ENCODE results near the gene PPP1R12B.
"Not testable (repeated sequence)": the region's sequence is repeated elsewhere in the genome, so short reads cannot be mapped to it uniquely, and the experiment has no call there.

PPP1R12B gene

GRCh38 chr1:202546796-202547195 is 198.3 kb downstream of the PPP1R12B start:
- H3K79me2 ChIP-seq (ENCODE audit: control insufficient read depth, low read length); H3K9me2 ChIP-seq (replicated peaks; ENCODE audit: control insufficient read depth, low read length); H4K20me1 ChIP-seq (ENCODE audit: control insufficient read depth, insufficient read depth, low read depth, low read length); H3K27me3 ChIP-seq (ENCODE audit: control insufficient read depth, low read length); H3K4me3 ChIP-seq (ENCODE audit: low read length); H3K4me2 ChIP-seq (ENCODE audit: low read length); H3K4me1 ChIP-seq (ENCODE audit: control insufficient read depth, low read length); H3F3A ChIP-seq (ENCODE audit: control insufficient read depth, insufficient read depth); H3K36me3 ChIP-seq (ENCODE audit: control insufficient read depth, low read length); H3K9me3 ChIP-seq (ENCODE audit: control insufficient read depth, insufficient read depth, low read length); H3K27ac ChIP-seq (ENCODE audit: low read depth, low read length): not testable (repeated sequence)

DNA sequence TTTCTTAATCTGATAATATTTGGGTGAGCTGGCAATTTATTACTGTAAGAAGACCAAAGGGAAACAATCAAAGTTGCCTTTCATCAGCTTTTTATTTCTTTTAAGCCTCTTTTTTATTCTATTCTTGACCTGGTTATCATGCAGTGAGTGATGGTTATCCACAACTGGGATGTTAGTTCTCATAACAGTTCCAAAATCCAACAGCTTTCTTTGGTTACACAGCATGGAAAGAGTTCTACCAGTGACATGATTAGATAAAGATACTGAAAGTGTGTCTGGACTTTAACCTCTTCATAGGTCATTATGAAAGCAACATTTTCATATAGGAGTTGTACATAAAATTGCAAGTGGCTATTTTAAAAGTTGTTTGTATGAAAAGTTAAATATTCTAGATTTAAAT is 198.7 kb downstream of the PPP1R12B start:
- Histone ChIP-seq H3K79me2 (ENCODE audit: control insufficient read depth, low read length) (no peaks in the 10 kb centered on the region), H3K4me1 (ENCODE audit: control insufficient read depth, low read length) (no peaks in the 10 kb centered on the region), H3K36me3 (ENCODE audit: control insufficient read depth, low read length) (no peaks in the 10 kb centered on the region), H3K9me3 (ENCODE audit: control insufficient read depth, insufficient read depth, low read length) (no peaks in the 10 kb centered on the region), H3F3A (ENCODE audit: control insufficient read depth, insufficient read depth) (no peaks in the 10 kb centered on the region), H4K20me1 (ENCODE audit: control insufficient read depth, insufficient read depth, low read depth, low read length) (no peaks in the 10 kb centered on the region), H3K4me2 (ENCODE audit: low read length) (no peak overlapping the region), H3K4me3 (ENCODE audit: low read length) (no peak overlapping the region), H3K27ac (ENCODE audit: low read depth, low read length) (no peak overlapping the region), H3K27me3 (ENCODE audit: control insufficient read depth, low read length) (no peaks in the 10 kb centered on the region), H3K9me2 (replicated peaks; ENCODE audit: control insufficient read depth, low read length) (no peaks in the 10 kb centered on the region)
- TF ChIP-seq, protein P1, sequence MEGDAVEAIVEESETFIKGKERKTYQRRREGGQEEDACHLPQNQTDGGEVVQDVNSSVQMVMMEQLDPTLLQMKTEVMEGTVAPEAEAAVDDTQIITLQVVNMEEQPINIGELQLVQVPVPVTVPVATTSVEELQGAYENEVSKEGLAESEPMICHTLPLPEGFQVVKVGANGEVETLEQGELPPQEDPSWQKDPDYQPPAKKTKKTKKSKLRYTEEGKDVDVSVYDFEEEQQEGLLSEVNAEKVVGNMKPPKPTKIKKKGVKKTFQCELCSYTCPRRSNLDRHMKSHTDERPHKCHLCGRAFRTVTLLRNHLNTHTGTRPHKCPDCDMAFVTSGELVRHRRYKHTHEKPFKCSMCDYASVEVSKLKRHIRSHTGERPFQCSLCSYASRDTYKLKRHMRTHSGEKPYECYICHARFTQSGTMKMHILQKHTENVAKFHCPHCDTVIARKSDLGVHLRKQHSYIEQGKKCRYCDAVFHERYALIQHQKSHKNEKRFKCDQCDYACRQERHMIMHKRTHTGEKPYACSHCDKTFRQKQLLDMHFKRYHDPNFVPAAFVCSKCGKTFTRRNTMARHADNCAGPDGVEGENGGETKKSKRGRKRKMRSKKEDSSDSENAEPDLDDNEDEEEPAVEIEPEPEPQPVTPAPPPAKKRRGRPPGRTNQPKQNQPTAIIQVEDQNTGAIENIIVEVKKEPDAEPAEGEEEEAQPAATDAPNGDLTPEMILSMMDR (IDR thresholded peaks at IDR 0.05; ENCODE audit: low read depth, low read length, poor library complexity, severe bottlenecking), result no peak
- TF ChIP-seq EZH2phosphoT487 (IDR thresholded peaks at IDR 0.05; ENCODE audit: borderline replicate concordance, low read length), result no peak

DNA sequence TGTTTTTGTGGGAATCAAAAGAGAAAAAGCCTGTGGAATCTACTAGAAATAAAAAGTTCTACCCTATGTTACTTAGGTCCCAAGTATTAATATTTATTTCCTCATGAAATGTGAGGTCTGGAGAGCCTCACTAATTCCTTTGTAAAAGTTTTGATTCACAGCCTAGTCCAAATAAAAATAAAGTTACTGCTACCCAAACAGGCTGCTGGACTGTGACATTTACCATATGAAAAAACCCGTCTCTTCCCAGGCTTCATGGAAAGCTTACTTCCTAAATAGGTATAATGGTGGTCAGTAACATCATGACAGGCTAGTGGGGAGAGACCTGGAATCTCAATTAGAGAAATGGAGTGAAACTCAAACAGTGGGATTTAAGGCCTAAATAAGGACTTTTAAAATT is 201.6 kb downstream of the PPP1R12B start:
- H3K4me1 ChIP-seq (ENCODE audit: control insufficient read depth, low read length), result peaks cover 14% of the 10 kb centered on the region
- H3K36me3 ChIP-seq (ENCODE audit: control insufficient read depth, low read length); H3K4me3 ChIP-seq (ENCODE audit: low read length); H3K4me2 ChIP-seq (ENCODE audit: low read length); H4K20me1 ChIP-seq (ENCODE audit: control insufficient read depth, insufficient read depth, low read depth, low read length); H3K9me3 ChIP-seq (ENCODE audit: control insufficient read depth, insufficient read depth, low read length); H3K27ac ChIP-seq (ENCODE audit: low read depth, low read length); H3F3A ChIP-seq (ENCODE audit: control insufficient read depth, insufficient read depth); H3K79me2 ChIP-seq (ENCODE audit: control insufficient read depth, low read length); H3K9me2 ChIP-seq (replicated peaks; ENCODE audit: control insufficient read depth, low read length); H3K27me3 ChIP-seq (ENCODE audit: control insufficient read depth, low read length): not testable (repeated sequence)

DNA sequence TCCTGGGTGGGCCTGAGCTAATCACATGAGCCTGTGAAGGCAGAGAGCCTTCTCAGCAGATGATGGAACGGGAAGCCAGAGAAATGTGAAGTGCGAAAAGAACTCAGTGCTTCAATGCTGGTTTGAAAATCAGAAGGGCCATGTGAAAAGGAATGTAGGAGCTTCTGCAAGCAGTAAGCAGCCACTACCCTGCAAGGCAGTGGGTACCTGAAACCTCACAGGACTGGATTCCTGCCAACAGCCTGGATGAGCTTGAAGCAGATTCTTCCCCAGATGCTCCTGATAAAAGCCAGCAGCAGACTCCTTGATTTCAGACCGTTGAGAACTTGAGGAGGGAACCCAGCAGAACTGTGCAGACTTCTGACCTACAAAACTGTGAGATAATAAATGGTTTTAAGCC is 203.2 kb downstream of the PPP1R12B start:
- H3K9me2 ChIP-seq (replicated peaks; ENCODE audit: control insufficient read depth, low read length), result no peaks in the 10 kb centered on the region
- no peaks in the 10 kb centered on the region for H3K27me3 ChIP-seq (ENCODE audit: control insufficient read depth, low read length)
- H3K4me1 ChIP-seq (ENCODE audit: control insufficient read depth, low read length), result peaks cover 14% of the 10 kb centered on the region
- no peak overlapping the region for H3K27ac ChIP-seq (ENCODE audit: low read depth, low read length)
- H3K36me3 ChIP-seq (ENCODE audit: control insufficient read depth, low read length), result no peaks in the 10 kb centered on the region
- no peaks in the 10 kb centered on the region for H4K20me1 ChIP-seq (ENCODE audit: control insufficient read depth, insufficient read depth, low read depth, low read length)
- no peaks in the 10 kb centered on the region for H3F3A ChIP-seq (ENCODE audit: control insufficient read depth, insufficient read depth)
- no peak overlapping the region for H3K4me3 ChIP-seq (ENCODE audit: low read length)
- no peak overlapping the region for H3K4me2 ChIP-seq (ENCODE audit: low read length)
- no peak for TF ChIP-seq EZH2phosphoT487 (IDR thresholded peaks at IDR 0.05; ENCODE audit: borderline replicate concordance, low read length)
- TF ChIP-seq, protein P1 (IDR thresholded peaks at IDR 0.05; ENCODE audit: low read depth, low read length, poor library complexity, severe bottlenecking), result no peak
- no peaks in the 10 kb centered on the region for H3K9me3 ChIP-seq (ENCODE audit: control insufficient read depth, insufficient read depth, low read length)
- H3K79me2 ChIP-seq (ENCODE audit: control insufficient read depth, low read length), result no peaks in the 10 kb centered on the region

GRCh38 chr1:202552615-202553014 is 204.1 kb downstream of the PPP1R12B start:
- not testable (repeated sequence) for H4K20me1 ChIP-seq (ENCODE audit: control insufficient read depth, insufficient read depth, low read depth, low read length); H3K9me3 ChIP-seq (ENCODE audit: control insufficient read depth, insufficient read depth, low read length); H3F3A ChIP-seq (ENCODE audit: control insufficient read depth, insufficient read depth); H3K9me2 ChIP-seq (replicated peaks; ENCODE audit: control insufficient read depth, low read length); H3K4me3 ChIP-seq (ENCODE audit: low read length); H3K79me2 ChIP-seq (ENCODE audit: control insufficient read depth, low read length); H3K36me3 ChIP-seq (ENCODE audit: control insufficient read depth, low read length); H3K27ac ChIP-seq (ENCODE audit: low read depth, low read length); H3K4me2 ChIP-seq (ENCODE audit: low read length); H3K27me3 ChIP-seq (ENCODE audit: control insufficient read depth, low read length)
- H3K4me1 ChIP-seq (ENCODE audit: control insufficient read depth, low read length), result peaks cover 14% of the 10 kb centered on the region

DNA sequence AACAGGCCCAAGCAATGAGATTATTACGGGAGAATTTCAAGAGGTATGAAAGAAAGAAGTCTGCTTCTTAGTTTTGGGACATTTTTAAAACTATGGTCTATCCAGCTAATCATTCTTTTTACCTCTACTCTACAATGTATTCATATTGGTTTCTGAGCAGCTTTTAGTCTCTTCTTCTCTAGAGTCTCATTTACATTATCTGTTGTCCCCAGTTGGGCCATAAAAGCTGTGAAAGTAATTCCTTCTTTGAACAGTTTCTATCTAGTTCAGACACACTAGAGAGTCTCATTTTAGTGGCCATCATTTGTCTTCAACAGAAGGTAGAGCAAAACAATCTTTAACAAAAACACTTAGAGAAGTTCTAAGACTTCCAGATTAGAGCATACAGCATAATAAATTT is 204.6 kb downstream of the PPP1R12B start:
- H3K27ac ChIP-seq (ENCODE audit: low read depth, low read length); H3K9me2 ChIP-seq (replicated peaks; ENCODE audit: control insufficient read depth, low read length); H3K79me2 ChIP-seq (ENCODE audit: control insufficient read depth, low read length); H3F3A ChIP-seq (ENCODE audit: control insufficient read depth, insufficient read depth); H3K9me3 ChIP-seq (ENCODE audit: control insufficient read depth, insufficient read depth, low read length); H3K27me3 ChIP-seq (ENCODE audit: control insufficient read depth, low read length); H4K20me1 ChIP-seq (ENCODE audit: control insufficient read depth, insufficient read depth, low read depth, low read length); H3K36me3 ChIP-seq (ENCODE audit: control insufficient read depth, low read length): not testable (repeated sequence)
- peak overlapping the region; percentile 33; the same call in 1 of the 2 replicates for H3K4me3 ChIP-seq (ENCODE audit: low read length)
- peak overlapping the region; percentile 59 for H3K4me2 ChIP-seq (ENCODE audit: low read length)
- H3K4me1 ChIP-seq (ENCODE audit: control insufficient read depth, low read length), result peaks cover 14% of the 10 kb centered on the region
